Hair follicular keratinocyte (primary cell): ENCODE results near the gene YDJC. TPM values are rescaled to one million over a fixed set of nuclear protein-coding genes. Genes with fewer than 3 reads are reported as not detected.

Source experiments
- total RNA-seq: library from RNA; depleted of rRNA; stranded (reverse); fragments of >200 nt; gene quantifications from 2 replicates; pipeline ENCODE4 v1.2.3, GENCODE V29; 2015

YDJC gene
- total RNA-seq, result 103 and 157 TPM in 2 replicates

GRCh38 chr22:21629255-21630149 lies at the start of gene YDJC:
TSS of gene YDJC (minus strand) at chr22:21630022. CDS start at chr22:21630014, 8 bp downstream.

GRCh38 chr22:21641789-21642583 lies 12.2 kb upstream of the YDJC start, which contains the start of gene SDF2L1:
TSS of gene SDF2L1 (plus strand) at chr22:21642302. CDS start at chr22:21642337, 35 bp downstream.

DNA sequence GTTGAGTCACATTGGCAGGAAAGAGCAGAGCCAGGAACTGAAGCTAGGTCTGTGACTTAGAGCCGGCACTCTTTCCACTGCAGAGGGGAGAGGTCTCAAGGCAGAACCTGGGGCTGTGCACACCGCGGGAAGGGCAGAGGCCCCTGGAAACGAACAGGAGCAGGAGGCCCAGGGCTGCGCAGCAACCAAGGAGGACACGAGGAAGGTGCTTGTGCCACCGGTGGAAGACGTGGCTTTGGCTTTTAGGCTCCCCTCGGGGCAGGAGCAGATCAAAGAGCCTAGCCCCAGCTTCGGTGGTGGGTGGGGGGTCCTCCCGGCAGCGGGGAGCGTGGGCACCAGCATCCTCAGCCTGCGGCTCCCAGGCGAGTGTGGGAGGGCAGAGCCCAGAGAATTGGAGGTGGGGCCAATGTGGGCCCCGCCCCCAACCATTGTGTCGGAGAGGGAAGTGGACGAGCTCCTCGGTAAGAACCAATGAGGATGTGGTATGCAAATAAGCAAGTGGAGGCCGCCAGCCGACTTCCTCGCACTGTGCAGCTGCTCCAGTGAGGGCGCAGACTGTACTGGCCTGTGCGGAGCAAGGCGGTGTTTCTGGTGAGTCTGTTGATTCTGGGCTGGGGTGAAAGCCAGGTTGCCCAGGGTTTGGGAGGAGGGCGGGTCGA lies 2.5 kb upstream of the YDJC start, which contains the start of gene CCDC116:
Gene CCDC116 (plus strand): TSS at position 524 of the 659 bp plus-strand sequence. CDS start 422 bp downstream, outside the sequence.

Other genes with a start within 250 kb of the YDJC start
- gene RIMBP3B, start 246.3 kb downstream of the YDJC start, total RNA-seq, result not detected in 2 replicates
- gene HIC2, start 212.7 kb downstream of the YDJC start, total RNA-seq, result 1.6 and 1.7 TPM in 2 replicates
- gene TMEM191C, start 162.6 kb downstream of the YDJC start, total RNA-seq, result 0.08 and 0.47 TPM in 2 replicates
- gene RIMBP3C, start 78.6 kb downstream of the YDJC start, total RNA-seq, result not detected in 2 replicates
- gene UBE2L3, start 62.3 kb downstream of the YDJC start, total RNA-seq, result 65.3 and 84.4 TPM in 2 replicates
- not detected in 2 replicates for gene CCDC116, start 2.7 kb upstream of the YDJC start, total RNA-seq
- gene SDF2L1, start 12.3 kb upstream of the YDJC start, total RNA-seq, result 124 and 205 TPM in 2 replicates
- gene PPIL2, start 36.0 kb upstream of the YDJC start, total RNA-seq, result 17.6 and 19.1 TPM in 2 replicates
- 0.08 TPM in 1 of 2 replicates, not detected in the other for gene YPEL1, start 105.8 kb upstream of the YDJC start, total RNA-seq
- gene MAPK1, start 237.6 kb upstream of the YDJC start, total RNA-seq, result 33.9 and 57.4 TPM in 2 replicates